ENCODE results near the gene CTSD.
"Not testable (repeated sequence)": the region's sequence is repeated elsewhere in the genome, so short reads cannot be mapped to it uniquely, and the experiment has no call there.

The CTSD gene

DNA sequence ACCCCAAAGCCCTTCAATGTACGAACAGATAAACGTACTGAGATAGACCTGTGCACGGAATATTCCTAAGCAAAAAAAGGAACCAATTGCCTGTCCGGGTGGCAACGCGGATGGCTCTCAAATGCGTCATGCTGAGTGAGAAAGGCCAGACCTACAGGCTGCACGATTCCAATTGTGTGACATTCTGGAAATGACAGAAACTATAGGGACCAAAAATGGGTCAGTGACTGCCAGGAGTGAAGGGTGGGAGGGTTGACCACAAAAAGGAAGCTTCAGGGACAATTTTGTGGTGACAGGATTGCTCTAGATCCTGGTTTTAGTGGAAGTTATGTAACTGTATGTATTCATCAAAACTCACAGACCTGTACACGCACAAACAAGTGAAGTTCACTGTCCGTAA is 47.0 kb upstream of the CTSD start:
- Histone ChIP-seq H3K14ac (ENCODE audit: low read length) (no peak overlapping the region), H2BK5ac (ENCODE audit: low read length) (no peak overlapping the region), H2AK5ac (ENCODE audit: low read depth, low read length) (no peak overlapping the region), H2BK120ac (ENCODE audit: low read depth, low read length) (no peak overlapping the region), H3K36me3 (replicated peaks in 1 of 2; ENCODE audit: control insufficient read depth in 2 of 2, insufficient read depth in 2 of 2, low read length in 2 of 2) (no peaks in the 10 kb centered on the region), H3K27ac (replicated peaks; ENCODE audit: low read length) (no peak overlapping the region), H2BK15ac (ENCODE audit: low read length) (no peak overlapping the region), H3K27me3 (ENCODE audit: control insufficient read depth in 3 of 3, insufficient read depth in 3 of 3, low read depth in 1 of 3, low read length in 3 of 3) (peaks cover 0 to 11% (median 0%) of the 10 kb centered on the region in 3 experiments), H2BK12ac (ENCODE audit: low read length) (no peak overlapping the region), H4K8ac (ENCODE audit: low read depth, low read length) (no peak overlapping the region), H3K18ac (ENCODE audit: low read length) (no peak overlapping the region), H3K9ac (ENCODE audit: low read depth, low read length, poor library complexity) (no peak overlapping the region), H4K91ac (ENCODE audit: low read depth, low read length, poor library complexity) (no peak overlapping the region), H3K4me2 (ENCODE audit: insufficient read depth, low read length, poor library complexity, severe bottlenecking) (no peak overlapping the region), H3K9me3 (replicated peaks in 1 of 2; ENCODE audit: control insufficient read depth in 2 of 2, insufficient read depth in 1 of 2, low read depth in 1 of 2, low read length in 2 of 2) (no peaks in the 10 kb centered on the region), H3K4ac (ENCODE audit: low read length) (no peak overlapping the region), H3K4me1 (ENCODE audit: control insufficient read depth in 2 of 2, insufficient read depth in 1 of 2, low read depth in 1 of 2, low read length in 2 of 2) (no peaks in the 10 kb centered on the region), H3K23ac (ENCODE audit: low read depth, low read length, poor library complexity) (no peak overlapping the region), H3K4me3 (ENCODE audit: low read length in 2 of 2) (no peak overlapping the region), H3K79me1 (ENCODE audit: low read depth, low read length) (no peaks in the 10 kb centered on the region), H2AFZ (ENCODE audit: low read length) (no peak overlapping the region)
- DNase-seq (ENCODE audit: low spot score) = no peak
- no CpG with 5 or more reads among the region's 10 CpGs for WGBS, 2 donors (ENCODE audit: extremely low coverage in 2 of 2, insufficient read length in 2 of 2, insufficient replicate concordance in 1 of 2)

DNA sequence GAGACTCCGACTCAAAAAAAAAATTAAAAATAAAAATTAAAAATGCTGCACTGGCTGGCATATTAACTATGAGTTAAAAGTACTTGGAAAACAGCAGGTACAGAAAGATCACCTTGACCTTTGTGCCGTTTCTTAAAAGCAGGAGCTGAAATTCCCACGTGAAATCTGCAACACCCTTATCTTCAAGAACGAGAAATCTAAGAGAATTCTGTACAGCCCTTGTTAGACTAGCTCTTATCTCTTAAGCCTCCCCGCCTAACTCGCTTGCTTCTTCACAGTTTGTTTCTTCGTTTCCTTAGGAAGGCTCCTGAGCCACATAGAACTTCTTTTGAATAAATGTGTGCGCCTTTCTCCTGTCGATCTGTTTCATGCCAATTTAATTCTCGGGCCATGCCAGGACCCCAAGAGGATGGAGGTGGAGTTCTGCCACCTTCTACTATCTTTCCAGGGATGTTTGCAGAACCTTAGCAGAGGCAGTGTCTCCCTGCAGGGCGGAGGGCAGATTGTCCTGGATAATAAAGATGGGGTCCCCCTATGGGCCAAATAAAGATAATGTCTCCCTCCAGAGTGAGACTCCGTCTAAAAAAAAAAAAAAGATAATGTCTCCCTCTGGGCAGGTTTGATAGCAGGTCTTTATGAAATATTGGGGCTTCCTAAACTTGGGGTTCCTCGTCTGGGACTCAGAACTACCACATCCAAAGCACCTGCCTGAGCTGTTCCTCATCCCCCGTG is 43.7 kb upstream of the CTSD start:
- H3K14ac ChIP-seq (ENCODE audit: low read length) = no peak overlapping the region
- no peak overlapping the region for H2AK5ac ChIP-seq (ENCODE audit: low read depth, low read length)
- no peaks in the 10 kb centered on the region for H3K36me3 ChIP-seq (replicated peaks in 1 of 2; ENCODE audit: control insufficient read depth in 2 of 2, insufficient read depth in 2 of 2, low read length in 2 of 2)
- no peak overlapping the region for H2BK120ac ChIP-seq (ENCODE audit: low read depth, low read length)
- no peaks in the 10 kb centered on the region for H3K79me1 ChIP-seq (ENCODE audit: low read depth, low read length)
- DNase-seq (ENCODE audit: low spot score) = no peak
- H3K27me3 ChIP-seq (ENCODE audit: control insufficient read depth in 3 of 3, insufficient read depth in 3 of 3, low read depth in 1 of 3, low read length in 3 of 3) = peaks cover 0 to 5% (median 0%) of the 10 kb centered on the region in 3 experiments
- H3K23ac ChIP-seq (ENCODE audit: low read depth, low read length, poor library complexity) = no peak overlapping the region
- WGBS, 2 donors (ENCODE audit: extremely low coverage in 2 of 2, insufficient read length in 2 of 2, insufficient replicate concordance in 1 of 2) = no CpG with 5 or more reads among the region's 14 CpGs
- no peak overlapping the region for H3K4ac ChIP-seq (ENCODE audit: low read length)
- H3K4me1 ChIP-seq (ENCODE audit: control insufficient read depth in 2 of 2, insufficient read depth in 1 of 2, low read depth in 1 of 2, low read length in 2 of 2) = no peaks in the 10 kb centered on the region
- H3K9ac ChIP-seq (ENCODE audit: low read depth, low read length, poor library complexity) = no peak overlapping the region
- H2BK15ac ChIP-seq (ENCODE audit: low read length) = no peak overlapping the region
- no peak overlapping the region for H2AFZ ChIP-seq (ENCODE audit: low read length)
- no peaks in the 10 kb centered on the region for H3K9me3 ChIP-seq (replicated peaks in 1 of 2; ENCODE audit: control insufficient read depth in 2 of 2, insufficient read depth in 1 of 2, low read depth in 1 of 2, low read length in 2 of 2)
- no peak overlapping the region for H3K18ac ChIP-seq (ENCODE audit: low read length)
- H3K4me2 ChIP-seq (ENCODE audit: insufficient read depth, low read length, poor library complexity, severe bottlenecking) = no peak overlapping the region
- H2BK5ac ChIP-seq (ENCODE audit: low read length) = no peak overlapping the region
- no peak overlapping the region for H3K4me3 ChIP-seq (ENCODE audit: low read length in 2 of 2)
- no peak overlapping the region for H4K91ac ChIP-seq (ENCODE audit: low read depth, low read length, poor library complexity)
- no peak overlapping the region for H4K8ac ChIP-seq (ENCODE audit: low read depth, low read length)
- H3K27ac ChIP-seq (replicated peaks; ENCODE audit: low read length) = no peak overlapping the region
- H2BK12ac ChIP-seq (ENCODE audit: low read length) = no peak overlapping the region

DNA sequence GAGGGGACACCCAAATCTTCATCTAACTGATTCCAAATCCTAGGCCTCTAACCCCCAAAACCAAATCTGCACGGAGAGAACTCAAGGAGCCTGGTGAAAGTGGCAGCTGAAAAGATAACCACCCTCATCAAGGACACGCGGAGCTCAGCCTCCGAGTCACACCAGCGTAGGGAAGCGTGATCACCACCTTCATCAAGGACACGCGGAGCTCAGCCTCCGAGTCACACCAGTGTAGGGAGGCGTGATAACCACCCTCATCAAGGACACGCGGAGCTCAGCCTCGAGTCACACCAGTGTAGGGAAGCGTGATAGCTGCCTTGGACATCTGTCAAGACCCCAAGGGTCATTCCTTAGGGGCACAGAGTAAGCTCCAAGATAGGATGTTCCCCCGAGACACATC is 41.8 kb upstream of the CTSD start:
- H4K91ac ChIP-seq (ENCODE audit: low read depth, low read length, poor library complexity) = no peak overlapping the region
- no peak for DNase-seq (ENCODE audit: low spot score)
- no CpG with 5 or more reads among the region's 15 CpGs for WGBS, 2 donors (ENCODE audit: extremely low coverage in 2 of 2, insufficient read length in 2 of 2, insufficient replicate concordance in 1 of 2)

DNA sequence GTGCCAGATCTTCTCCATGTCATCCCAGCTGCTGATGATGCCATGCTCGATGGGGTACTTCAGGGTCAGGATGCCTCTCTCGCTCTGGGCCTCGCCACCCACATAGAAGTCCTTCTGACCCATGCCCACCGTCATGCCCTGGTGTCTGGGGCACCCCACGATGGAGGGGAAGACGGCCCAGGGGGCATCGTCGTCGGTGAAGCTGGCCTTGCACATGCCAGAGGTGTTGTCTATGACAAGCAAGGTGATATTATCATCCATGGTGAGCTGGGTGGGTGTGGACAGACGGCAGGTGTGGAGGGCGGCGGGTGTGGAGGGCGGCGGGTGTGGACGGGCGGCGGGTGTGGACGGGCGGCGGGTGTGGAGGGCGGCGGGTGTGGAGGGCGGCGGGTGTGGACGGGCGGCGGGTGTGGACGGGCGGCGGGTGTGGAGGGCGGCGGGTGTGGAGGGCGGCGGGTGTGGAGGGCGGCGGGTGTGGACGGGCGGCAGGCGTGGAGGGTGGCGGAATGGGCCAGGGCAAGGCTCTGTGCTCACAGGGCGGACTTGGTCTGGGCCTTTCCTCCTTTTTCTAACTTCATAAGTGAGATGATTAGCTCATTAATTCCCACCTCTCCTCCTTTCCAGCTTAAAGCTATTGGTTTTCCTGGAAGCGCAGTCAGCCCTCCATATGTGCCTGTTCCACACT is 40.2 kb upstream of the CTSD start:
- H3K27me3 ChIP-seq (ENCODE audit: control insufficient read depth in 3 of 3, insufficient read depth in 3 of 3, low read depth in 1 of 3, low read length in 3 of 3); H3K36me3 ChIP-seq (replicated peaks in 1 of 2; ENCODE audit: control insufficient read depth in 2 of 2, insufficient read depth in 2 of 2, low read length in 2 of 2); H3K4ac ChIP-seq (ENCODE audit: low read length); H3K18ac ChIP-seq (ENCODE audit: low read length); H2BK15ac ChIP-seq (ENCODE audit: low read length); H2AFZ ChIP-seq (ENCODE audit: low read length); H3K4me2 ChIP-seq (ENCODE audit: insufficient read depth, low read length, poor library complexity, severe bottlenecking); DNase-seq (ENCODE audit: low spot score); H2BK12ac ChIP-seq (ENCODE audit: low read length); H3K4me3 ChIP-seq (ENCODE audit: low read length in 2 of 2); H3K9ac ChIP-seq (ENCODE audit: low read depth, low read length, poor library complexity); H3K23ac ChIP-seq (ENCODE audit: low read depth, low read length, poor library complexity); H3K14ac ChIP-seq (ENCODE audit: low read length); H2BK5ac ChIP-seq (ENCODE audit: low read length); H2BK120ac ChIP-seq (ENCODE audit: low read depth, low read length); H2AK5ac ChIP-seq (ENCODE audit: low read depth, low read length); H3K4me1 ChIP-seq (ENCODE audit: control insufficient read depth in 2 of 2, insufficient read depth in 1 of 2, low read depth in 1 of 2, low read length in 2 of 2); H3K27ac ChIP-seq (replicated peaks; ENCODE audit: low read length); H3K79me1 ChIP-seq (ENCODE audit: low read depth, low read length); H3K9me3 ChIP-seq (replicated peaks in 1 of 2; ENCODE audit: control insufficient read depth in 2 of 2, insufficient read depth in 1 of 2, low read depth in 1 of 2, low read length in 2 of 2): not testable (repeated sequence)
- H4K8ac ChIP-seq (ENCODE audit: low read depth, low read length) = peak overlapping the region; percentile 48
- peak overlapping the region; percentile 70 for H4K91ac ChIP-seq (ENCODE audit: low read depth, low read length, poor library complexity)
- WGBS, 2 donors (ENCODE audit: extremely low coverage in 2 of 2, insufficient read length in 2 of 2, insufficient replicate concordance in 1 of 2) = no CpG with 5 or more reads among the region's 42 CpGs

More for the DNA sequence above, 41.8 kb upstream of the CTSD start:
- H3K14ac ChIP-seq (ENCODE audit: low read length) = no peak overlapping the region
- no peak overlapping the region for H3K4ac ChIP-seq (ENCODE audit: low read length)
- no peak overlapping the region for H2BK120ac ChIP-seq (ENCODE audit: low read depth, low read length)
- H3K4me1 ChIP-seq (ENCODE audit: control insufficient read depth in 2 of 2, insufficient read depth in 1 of 2, low read depth in 1 of 2, low read length in 2 of 2) = no peaks in the 10 kb centered on the region
- H2AK5ac ChIP-seq (ENCODE audit: low read depth, low read length) = no peak overlapping the region
- no peak overlapping the region for H2BK12ac ChIP-seq (ENCODE audit: low read length)
- H3K4me2 ChIP-seq (ENCODE audit: insufficient read depth, low read length, poor library complexity, severe bottlenecking) = no peak overlapping the region
- H3K4me3 ChIP-seq (ENCODE audit: low read length in 2 of 2) = no peak overlapping the region
- H2BK15ac ChIP-seq (ENCODE audit: low read length) = no peak overlapping the region
- H3K79me1 ChIP-seq (ENCODE audit: low read depth, low read length) = no peaks in the 10 kb centered on the region
- no peak overlapping the region for H3K9ac ChIP-seq (ENCODE audit: low read depth, low read length, poor library complexity)
- H3K27me3 ChIP-seq (ENCODE audit: control insufficient read depth in 3 of 3, insufficient read depth in 3 of 3, low read depth in 1 of 3, low read length in 3 of 3) = peaks cover 0 to 2% (median 0%) of the 10 kb centered on the region in 3 experiments
- H3K27ac ChIP-seq (replicated peaks; ENCODE audit: low read length) = no peak overlapping the region
- no peak overlapping the region for H3K23ac ChIP-seq (ENCODE audit: low read depth, low read length, poor library complexity)
- no peak overlapping the region for H4K8ac ChIP-seq (ENCODE audit: low read depth, low read length)
- H2BK5ac ChIP-seq (ENCODE audit: low read length) = no peak overlapping the region
- no peaks in the 10 kb centered on the region for H3K9me3 ChIP-seq (replicated peaks in 1 of 2; ENCODE audit: control insufficient read depth in 2 of 2, insufficient read depth in 1 of 2, low read depth in 1 of 2, low read length in 2 of 2)
- H3K18ac ChIP-seq (ENCODE audit: low read length) = no peak overlapping the region
- H2AFZ ChIP-seq (ENCODE audit: low read length) = no peak overlapping the region
- H3K36me3 ChIP-seq (replicated peaks in 1 of 2; ENCODE audit: control insufficient read depth in 2 of 2, insufficient read depth in 2 of 2, low read length in 2 of 2) = no peaks in the 10 kb centered on the region
